Astrocyte (in vitro differentiated cells and primary cell): ENCODE measurements around the gene LRRC41. TPM values are rescaled to one million over a fixed set of nuclear protein-coding genes. Genes with fewer than 3 reads are reported as not detected.

Experiments
- DNase-seq: peaks from one replicate; pipeline ENCODE4 v3.0.0-alpha.2; 2010; ENCODE audit warnings: low read depth
- FAIRE-seq: peaks from 2 replicates; lab custom pipeline; 2011; peaks lifted over from hg19 to GRCh38; lab: Jason Lieb, UNC
- H2AFZ ChIP-seq: 2 replicates; pipeline ENCODE4 v1.6.0; 2012; ENCODE audit warnings: low read depth, low read length, inconsistent platforms
- H3K27ac ChIP-seq: 2 replicates; pipeline ENCODE4 v1.5.1; 2011; ENCODE audit warnings: low read depth, low read length, inconsistent platforms
- H3K27me3 ChIP-seq: 2 replicates; pipeline ENCODE4 v1.6.0; 2011; ENCODE audit warnings: low read length, inconsistent platforms; ENCODE audit not compliant: insufficient read depth
- H3K36me3 ChIP-seq: 2 replicates; pipeline ENCODE4 v1.5.1; 2011; ENCODE audit warnings: low read length, inconsistent platforms; ENCODE audit not compliant: insufficient read depth
- H3K4me1 ChIP-seq: 2 replicates; pipeline ENCODE4 v1.5.1; 2011; ENCODE audit warnings: low read length, inconsistent platforms; ENCODE audit not compliant: insufficient read depth
- H3K4me2 ChIP-seq: 2 replicates; pipeline ENCODE4 v1.6.0; 2012; ENCODE audit warnings: low read length, inconsistent platforms
- H3K4me3 ChIP-seq: 2 replicates; pipeline ENCODE4 v1.5.1; 2011; ENCODE audit warnings: low read depth, mild to moderate bottlenecking, low read length, inconsistent platforms; ENCODE audit not compliant: insufficient read depth
- H3K79me2 ChIP-seq: 2 replicates; pipeline ENCODE4 v1.6.0; 2012; ENCODE audit warnings: mild to moderate bottlenecking, low read length, inconsistent platforms; ENCODE audit not compliant: insufficient read depth
- H3K9ac ChIP-seq: 2 replicates; pipeline ENCODE4 v1.6.0; 2012; ENCODE audit warnings: mild to moderate bottlenecking, low read length, inconsistent platforms
- H3K9me3 ChIP-seq: 2 replicates; pipeline ENCODE4 v1.5.1; 2012; ENCODE audit warnings: low read depth, mild to moderate bottlenecking, low read length, inconsistent platforms; ENCODE audit not compliant: insufficient read depth
- H4K20me1 ChIP-seq: 2 replicates; pipeline ENCODE4 v1.6.0; 2012; ENCODE audit warnings: low read length, inconsistent platforms; ENCODE audit not compliant: insufficient read depth
- H3K27ac Mint-ChIP-seq: one replicate; pipeline ENCODE4 v1.8.0; 2021; ENCODE audit warnings: mild to moderate bottlenecking, mixed read lengths; ENCODE audit not compliant: unreplicated experiment
- H3K27me3 Mint-ChIP-seq: one replicate; pipeline ENCODE4 v1.8.0; 2021; ENCODE audit warnings: low read depth, mixed read lengths; ENCODE audit not compliant: unreplicated experiment
- H3K36me3 Mint-ChIP-seq: one replicate; pipeline ENCODE4 v1.8.0; 2021; ENCODE audit warnings: low read depth, mixed read lengths; ENCODE audit not compliant: unreplicated experiment
- H3K4me1 Mint-ChIP-seq: one replicate; pipeline ENCODE4 v1.8.0; 2021; ENCODE audit warnings: low read depth, mixed read lengths; ENCODE audit not compliant: unreplicated experiment
- H3K4me3 Mint-ChIP-seq: one replicate; pipeline ENCODE4 v1.8.0; 2021; ENCODE audit warnings: mild to moderate bottlenecking, moderate library complexity, mixed read lengths; ENCODE audit not compliant: unreplicated experiment
- H3K9me3 Mint-ChIP-seq: one replicate; pipeline ENCODE4 v1.8.0; 2021; ENCODE audit warnings: mild to moderate bottlenecking, mixed read lengths; ENCODE audit not compliant: unreplicated experiment
- CTCF ChIP-seq: IDR thresholded peaks from 2 replicates; pipeline ENCODE4 v1.5.1; 2011; ENCODE audit warnings: low read depth, mild to moderate bottlenecking, inconsistent platforms, low read length, moderate library complexity; ENCODE audit not compliant: insufficient read depth
- EZH2 ChIP-seq: IDR thresholded peaks from 2 replicates; pipeline ENCODE4 v1.6.1; 2012; ENCODE audit warnings: mild to moderate bottlenecking, low read length, inconsistent platforms; ENCODE audit not compliant: insufficient read depth
- total RNA-seq: library from RNA; stranded (reverse); gene quantifications from 2 replicates; pipeline ENCODE4 v1.2.1, GENCODE V29; 2021

The LRRC41 gene
- total RNA-seq, 1 donor from 2014 or later = 88.2 TPM

- DNase-seq = no peak
- FAIRE-seq = no peak
- H3K9ac ChIP-seq = no peak overlapping the region
- no peaks in the 10 kb centered on the region for H3K27me3 ChIP-seq
- Mint-ChIP-seq H3K4me1 (peaks cover 15% of the 10 kb centered on the region), H3K27ac (no peak overlapping the region), H3K4me3 (no peak overlapping the region), H3K9me3 (no peaks in the 10 kb centered on the region), H3K27me3 (peaks cover 2% of the 10 kb centered on the region), H3K36me3 (peaks cover 36% of the 10 kb centered on the region)
- peaks cover 33% of the 10 kb centered on the region for H3K79me2 ChIP-seq
- peaks cover 14% of the 10 kb centered on the region for H3K4me1 ChIP-seq
- H3K27ac ChIP-seq = no peak overlapping the region
- H3K9me3 ChIP-seq = no peaks in the 10 kb centered on the region
- no peak overlapping the region for H2AFZ ChIP-seq
- no peak overlapping the region for H3K4me2 ChIP-seq
- TF ChIP-seq CTCF = no peak
- no peak for TF ChIP-seq EZH2
- H3K4me3 ChIP-seq = no peak overlapping the region
- peaks cover 34% of the 10 kb centered on the region for H4K20me1 ChIP-seq
- peaks cover 9% of the 10 kb centered on the region for H3K36me3 ChIP-seq
Measured at GRCh38 chr1:46345281-46345680, 41.9 kb upstream of the LRRC41 start.

- no peak overlapping the region for H3K27ac Mint-ChIP-seq
Measured at GRCh38 chr1:46344481-46344880, 41.1 kb upstream of the LRRC41 start.

More at GRCh38 chr1:46344481-46344880, 41.1 kb upstream of the LRRC41 start:
- Histone ChIP-seq H2AFZ (no peak overlapping the region), H4K20me1 (peaks cover 34% of the 10 kb centered on the region), H3K79me2 (peaks cover 33% of the 10 kb centered on the region), H3K4me1 (peaks cover 20% of the 10 kb centered on the region), H3K27ac (no peak overlapping the region), H3K27me3 (no peaks in the 10 kb centered on the region), H3K36me3 (peaks cover 9% of the 10 kb centered on the region), H3K9ac (no peak overlapping the region), H3K4me2 (no peak overlapping the region), H3K9me3 (no peaks in the 10 kb centered on the region), H3K4me3 (no peak overlapping the region)
- no peaks in the 10 kb centered on the region for H3K9me3 Mint-ChIP-seq
- H3K4me3 Mint-ChIP-seq = peak overlapping the region; percentile 1
- H3K4me1 Mint-ChIP-seq = peaks cover 15% of the 10 kb centered on the region
- TF ChIP-seq CTCF (no peak), EZH2 (no peak)
- DNase-seq (no peak), FAIRE-seq (no peak)
- peaks cover 2% of the 10 kb centered on the region for H3K27me3 Mint-ChIP-seq
- peaks cover 30% of the 10 kb centered on the region for H3K36me3 Mint-ChIP-seq
